Measurements from ENCODE around the gene PRX. TPM values are rescaled to one million over a fixed set of nuclear protein-coding genes. Genes with fewer than 3 reads are reported as not detected.

The PRX gene
- total and polyA plus RNA-seq, 2 of the 13 experiments (the other 11 are each of a cell fraction or from before 2014, with no cell fraction given), result 0.66 TPM

- BruUV-seq (replicated peaks), result no TSS peak
These were observed 33.6 kb downstream of the PRX start for GRCh38 chr19:40379446-40380198.

More at GRCh38 chr19:40379446-40380198, 33.6 kb downstream of the PRX start:
- no peak for ATAC-seq
- H3K79me2 ChIP-seq (ENCODE audit: insufficient read depth, low read length), result no peaks in the 10 kb centered on the region
- H3K9ac ChIP-seq (ENCODE audit: insufficient read depth, low read depth, low read length), result no peak overlapping the region
- H4K20me1 ChIP-seq (ENCODE audit: insufficient read depth, low read length), result no peaks in the 10 kb centered on the region
- H3K27ac ChIP-seq (ENCODE audit: extremely low read length, insufficient read depth, low read length), result no peak overlapping the region
- in situ Hi-C loops (cut with HindIII; ENCODE audit: extremely low pct_ligation_motif_present, low pct_unique_long_range_greater_than_20kb) (no loop called here), intact Hi-C loops (cut with micrococcal nuclease; ENCODE audit: unreplicated experiment) (no loop called here)
- H3K4me1 ChIP-seq (ENCODE audit: insufficient read depth, low read length), result peaks cover 2% of the 10 kb centered on the region; the same call in 1 of the 2 replicates
- H3K36me3 ChIP-seq (replicated peaks in 1 of 2; ENCODE audit: control insufficient read depth in 1 of 2, insufficient read depth in 2 of 2, low read length in 2 of 2), result no peaks in the 10 kb centered on the region; a peak in 1 of 5 replicates
- DNase-seq (ENCODE audit: low spot score), result no peak
- WGBS (ENCODE audit: low lambda C conversion rate), result 58% methylated on average over 3 of the region's 11 CpGs
- H3K4me3 ChIP-seq (replicated peaks in 1 of 3; ENCODE audit: insufficient read depth in 1 of 3, low read depth in 2 of 3, low read length in 3 of 3), result no peak overlapping the region
- TF ChIP-seq FOSL2 (CRISPR knock-in tag; IDR thresholded peaks at IDR 0.05) (no peak), FLYWCH1 (CRISPR knock-in tag; IDR thresholded peaks at IDR 0.05) (no peak), EEA1 (CRISPR knock-in tag; IDR thresholded peaks at IDR 0.05; ENCODE audit: borderline replicate concordance) (no peak), ZNF329 (CRISPR knock-in tag; IDR thresholded peaks at IDR 0.05; ENCODE audit: low read depth) (no peak), SP2 (CRISPR knock-in tag; IDR thresholded peaks at IDR 0.05) (no peak), MTF2 (CRISPR knock-in tag; IDR thresholded peaks at IDR 0.05; ENCODE audit: borderline replicate concordance) (no peak), ZSCAN12 (CRISPR knock-in tag; IDR thresholded peaks at IDR 0.05) (no peak), NR1H2 (CRISPR knock-in tag; IDR thresholded peaks at IDR 0.05; ENCODE audit: borderline replicate concordance, low read depth) (no peak), CTCF (CRISPR knock-in tag; IDR thresholded peaks at IDR 0.05) (no peak), ZBTB26 (CRISPR knock-in tag; IDR thresholded peaks at IDR 0.05; ENCODE audit: borderline replicate concordance) (no peak), ZNF562 (CRISPR knock-in tag; IDR thresholded peaks at IDR 0.05; ENCODE audit: borderline replicate concordance) (no peak), ZNF256 (CRISPR knock-in tag; conservative IDR thresholded peaks at IDR 0.05) (no peak), HNF1A (IDR thresholded peaks at IDR 0.05; ENCODE audit: low read depth) (no peak), HNF1A (CRISPR knock-in tag; IDR thresholded peaks at IDR 0.05; ENCODE audit: borderline replicate concordance) (no peak), TAF15 (IDR thresholded peaks at IDR 0.05; ENCODE audit: low read depth, low read length, poor library complexity, severe bottlenecking) (no peak)
- H2AFZ ChIP-seq (ENCODE audit: low read length), result no peak overlapping the region
- no peak for FAIRE-seq
- no peaks in the 10 kb centered on the region for H3K27me3 ChIP-seq (ENCODE audit: control insufficient read depth in 1 of 2, insufficient read depth in 2 of 2, low read length in 2 of 2)
- no peak overlapping the region for H3K4me2 ChIP-seq (ENCODE audit: low read depth, low read length)
- H3K9me3 ChIP-seq (ENCODE audit: low read length), result no peaks in the 10 kb centered on the region
- POLR2A ChIA-PET, result no interaction called here
- CTCF ChIA-PET (ENCODE audit: low intra/inter-chr PET ratio, low total read pairs), result no interaction called here

Measured in HepG2 (cell line).